Endodermal cell (in vitro differentiated cells): ENCODE results near the gene XDH. TPM values are rescaled to one million over a fixed set of nuclear protein-coding genes. Genes with fewer than 3 reads are reported as not detected.

Source experiments
- DNase-seq: peaks from one replicate; pipeline ENCODE4 v3.0.0-alpha.2; 2017
- H3K27ac ChIP-seq: 2 replicates; pipeline ENCODE4 v1.5.1; 2013; ENCODE audit warnings: mild to moderate bottlenecking, low read depth, low read length, moderate library complexity
- H3K27me3 ChIP-seq: 2 replicates; pipeline ENCODE4 v1.6.1; 2013; ENCODE audit warnings: mild to moderate bottlenecking, low read length, moderate library complexity; ENCODE audit not compliant: insufficient read depth, control insufficient read depth, poor library complexity, severe bottlenecking
- H3K36me3 ChIP-seq: 2 replicates; pipeline ENCODE4 v1.7.0; 2013; ENCODE audit warnings: mild to moderate bottlenecking, low read length, moderate library complexity; ENCODE audit not compliant: control insufficient read depth, insufficient read depth
- H3K4me1 ChIP-seq: one replicate; pipeline ENCODE4 v1.7.0; 2013; ENCODE audit warnings: low read length; ENCODE audit not compliant: control insufficient read depth, insufficient read depth
- H3K4me3 ChIP-seq: 2 replicates; pipeline ENCODE4 v1.5.1; 2013; ENCODE audit warnings: mild to moderate bottlenecking, low read length, moderate library complexity
- H3K9ac ChIP-seq: 2 replicates; pipeline ENCODE4 v1.6.1; 2013; ENCODE audit warnings: mild to moderate bottlenecking, low read length, moderate library complexity; ENCODE audit not compliant: poor library complexity, severe bottlenecking; ENCODE audit errors: extremely low read depth
- H3K9me3 ChIP-seq: 2 replicates; pipeline ENCODE4 v1.6.1; 2013; ENCODE audit warnings: mild to moderate bottlenecking, low read length, moderate library complexity; ENCODE audit not compliant: control insufficient read depth
- H3K27ac Mint-ChIP-seq: 2 replicates; pipeline ENCODE4 v1.8.0; 2020; ENCODE audit warnings: mixed read lengths
- H3K27me3 Mint-ChIP-seq: 2 replicates; pipeline ENCODE4 v1.8.0; 2021; ENCODE audit warnings: mild to moderate bottlenecking, mixed read lengths; ENCODE audit not compliant: insufficient read depth
- H3K36me3 Mint-ChIP-seq: 2 replicates; pipeline ENCODE4 v1.8.0; 2020; ENCODE audit warnings: low read depth, mixed read lengths
- H3K4me1 Mint-ChIP-seq: 2 replicates; pipeline ENCODE4 v1.8.0; 2020; ENCODE audit warnings: mixed read lengths
- H3K4me3 Mint-ChIP-seq: 2 replicates; pipeline ENCODE4 v1.8.0; 2020; ENCODE audit warnings: mild to moderate bottlenecking, moderate library complexity, mixed read lengths
- H3K9me3 Mint-ChIP-seq: 2 replicates; pipeline ENCODE4 v1.8.0; 2020; ENCODE audit warnings: mild to moderate bottlenecking, mixed read lengths
- CTCF ChIP-seq: fragments of 200-600 bp; sonication (generic); conservative IDR thresholded peaks from 2 replicates; pipeline ENCODE4 v1.5.0; 2021; ENCODE audit warnings: antibody characterized with exemption, mild to moderate bottlenecking
- WGBS, 2 experiments: methylation state at CpG; one replicate each; pipeline versions ENCODE4 v1.1.5 to v1.1.7; 2013; ENCODE audit warnings: missing lambda C conversion rate in 2 of 2, mixed read lengths in 1 of 2; ENCODE audit not compliant: insufficient coverage in 1 of 2, insufficient read length in 1 of 2; 5-methylcytosine and 5-hydroxymethylcytosine counted together
- total RNA-seq, 2 donors: library from RNA; stranded (reverse); fragmentation: NEBNext Ultra II Directional in 1 of 2; extraction: Animal tissue kit (Norgen Biotek cat#: 25700) in 1 of 2; gene quantifications; 2 replicates in 1 of 2; 3 replicates in 1 of 2; pipeline ENCODE4 v1.2.1, GENCODE V29; 2021

Gene XDH
- total RNA-seq, 2 donors from 2014 or later = 1.9 to 4.0 TPM

GRCh38 chr2:31388736-31389135, 25.8 kb downstream of the XDH start:
- no peak for TF ChIP-seq CTCF
- Histone ChIP-seq H3K4me1 (no peaks in the 10 kb centered on the region), H3K9me3 (no peaks in the 10 kb centered on the region), H3K36me3 (no peaks in the 10 kb centered on the region), H3K27ac (no peak overlapping the region), H3K27me3 (no peaks in the 10 kb centered on the region), H3K4me3 (no peak overlapping the region), H3K9ac (no peak overlapping the region)
- H3K27me3 Mint-ChIP-seq = no peaks in the 10 kb centered on the region
- H3K4me1 Mint-ChIP-seq = no peaks in the 10 kb centered on the region
- no peaks in the 10 kb centered on the region for H3K36me3 Mint-ChIP-seq
- no peak for DNase-seq
- WGBS, 2 experiments = 90 to 93% methylated on average over 3 to 4 of the region's 4 CpGs
- H3K27ac Mint-ChIP-seq = no peak overlapping the region
- H3K9me3 Mint-ChIP-seq = no peaks in the 10 kb centered on the region
- no peak overlapping the region for H3K4me3 Mint-ChIP-seq

- Histone ChIP-seq H3K9ac (no peak overlapping the region), H3K27me3 (no peaks in the 10 kb centered on the region), H3K4me1 (peaks cover under 1% of the 10 kb centered on the region), H3K4me3 (no peak overlapping the region), H3K27ac (no peak overlapping the region), H3K9me3 (no peaks in the 10 kb centered on the region), H3K36me3 (no peaks in the 10 kb centered on the region)
- WGBS, 2 experiments = 80 to 100% methylated on average over 2 to 8 of the region's 8 CpGs
- Mint-ChIP-seq H3K9me3 (no peaks in the 10 kb centered on the region), H3K36me3 (no peaks in the 10 kb centered on the region), H3K27me3 (no peaks in the 10 kb centered on the region), H3K27ac (no peak overlapping the region), H3K4me3 (no peak overlapping the region), H3K4me1 (peaks cover 2% of the 10 kb centered on the region)
- TF ChIP-seq CTCF = peak; percentile 67
- DNase-seq = peak; percentile 69
Measured at GRCh38 chr2:31387850-31388249, 26.7 kb downstream of the XDH start.

- H3K27me3 ChIP-seq = no peaks in the 10 kb centered on the region
- H3K4me3 ChIP-seq = no peak overlapping the region
- Mint-ChIP-seq H3K36me3 (no peaks in the 10 kb centered on the region), H3K9me3 (no peaks in the 10 kb centered on the region), H3K27ac (no peak overlapping the region), H3K27me3 (no peaks in the 10 kb centered on the region), H3K4me3 (no peak overlapping the region), H3K4me1 (peaks cover 15% of the 10 kb centered on the region)
- no peak overlapping the region for H3K9ac ChIP-seq
- TF ChIP-seq CTCF = peak; percentile 46
- H3K36me3 ChIP-seq = no peaks in the 10 kb centered on the region
- no peaks in the 10 kb centered on the region for H3K9me3 ChIP-seq
- H3K27ac ChIP-seq = no peak overlapping the region
- H3K4me1 ChIP-seq = peaks cover 4% of the 10 kb centered on the region
- DNase-seq = peak; percentile 78
Measured at GRCh38 chr2:31386648-31387047, 27.9 kb downstream of the XDH start.
